H9 (cell line): ENCODE results near the gene SH3BP5. TPM values are rescaled to one million over a fixed set of nuclear protein-coding genes. Genes with fewer than 3 reads are reported as not detected.

Source experiments
- DNase-seq: peaks from one replicate; pipeline ENCODE4 v3.0.0-alpha.2; 2017
- H2AFZ ChIP-seq: one replicate; pipeline ENCODE4 v1.6.1; 2013; ENCODE audit warnings: mild to moderate bottlenecking, low read length, control low read depth, moderate library complexity
- H2AK5ac ChIP-seq: 2 replicates; pipeline ENCODE4 v1.6.1; 2013; ENCODE audit warnings: low read length, control low read depth, mixed read lengths; ENCODE audit not compliant: insufficient read length
- H2BK120ac ChIP-seq: one replicate; pipeline ENCODE4 v1.6.1; 2013; ENCODE audit warnings: low read depth, mild to moderate bottlenecking, low read length, control low read depth, inconsistent platforms; ENCODE audit not compliant: poor library complexity, severe bottlenecking
- H2BK12ac ChIP-seq: 2 replicates; pipeline ENCODE4 v1.6.1; 2013; ENCODE audit warnings: low read length, control low read depth, mixed read lengths, low read depth; ENCODE audit not compliant: insufficient read length
- H2BK15ac ChIP-seq: 2 replicates; pipeline ENCODE4 v1.6.1; 2013; ENCODE audit warnings: low read depth, low read length, control low read depth
- H2BK20ac ChIP-seq: one replicate; pipeline ENCODE4 v1.6.1; 2013; ENCODE audit warnings: low read depth, mild to moderate bottlenecking, low read length, control low read depth, inconsistent platforms; ENCODE audit not compliant: poor library complexity, severe bottlenecking
- H2BK5ac ChIP-seq: 2 replicates; pipeline ENCODE4 v1.6.1; 2013; ENCODE audit warnings: low read length, control low read depth, mixed read lengths; ENCODE audit not compliant: insufficient read length
- H3K14ac ChIP-seq: 2 replicates; pipeline ENCODE4 v1.6.1; 2013; ENCODE audit warnings: low read length, control low read depth; ENCODE audit not compliant: insufficient read depth
- H3K18ac ChIP-seq: 2 replicates; pipeline ENCODE4 v1.6.1; 2013; ENCODE audit warnings: low read depth, mild to moderate bottlenecking, mixed read lengths, low read length, control low read depth; ENCODE audit not compliant: insufficient read length
- H3K23ac ChIP-seq: 2 replicates; pipeline ENCODE4 v1.6.1; 2013; ENCODE audit warnings: low read length, control low read depth, mixed read lengths, low read depth; ENCODE audit not compliant: insufficient read length
- H3K23me2 ChIP-seq: 2 replicates; pipeline ENCODE4 v1.6.1; 2013; ENCODE audit warnings: low read depth, mild to moderate bottlenecking, mixed read lengths, low read length, control low read depth; ENCODE audit not compliant: insufficient read length, poor library complexity, severe bottlenecking
- H3K27ac ChIP-seq: 2 replicates; pipeline ENCODE4 v1.5.1; 2013; ENCODE audit warnings: low read length, control low read depth, mixed read lengths, low read depth; ENCODE audit not compliant: insufficient read length
- H3K27me3 ChIP-seq: 2 replicates; pipeline ENCODE4 v1.6.1; 2013; ENCODE audit warnings: low read length, control low read depth, inconsistent platforms; ENCODE audit not compliant: insufficient read depth
- H3K4ac ChIP-seq: 2 replicates; pipeline ENCODE4 v1.6.1; 2013; ENCODE audit warnings: low read depth, mild to moderate bottlenecking, control low read depth, inconsistent platforms, low read length, moderate library complexity
- H3K4me1 ChIP-seq: 2 replicates; pipeline ENCODE4 v1.6.1; 2013; ENCODE audit warnings: low read length, control low read depth, inconsistent platforms; ENCODE audit not compliant: insufficient read depth
- H3K4me2 ChIP-seq: 2 replicates; pipeline ENCODE4 v1.6.1; 2013; ENCODE audit warnings: low read length, control low read depth, mixed read lengths; ENCODE audit not compliant: insufficient read length, insufficient read depth
- H3K56ac ChIP-seq: 2 replicates; pipeline ENCODE4 v1.6.1; 2013; ENCODE audit warnings: low read depth, mild to moderate bottlenecking, mixed read lengths, low read length, control low read depth; ENCODE audit not compliant: insufficient read length
- H3K79me1 ChIP-seq: 2 replicates; pipeline ENCODE4 v1.6.1; 2013; ENCODE audit warnings: low read depth, mild to moderate bottlenecking, moderate library complexity, low read length, control low read depth, inconsistent platforms; ENCODE audit not compliant: insufficient read depth, poor library complexity, severe bottlenecking
- H3K79me2 ChIP-seq: 2 replicates; pipeline ENCODE4 v1.6.1; 2013; ENCODE audit warnings: low read length, control low read depth, inconsistent platforms; ENCODE audit not compliant: insufficient read depth
- H3K9ac ChIP-seq: 2 replicates; pipeline ENCODE4 v1.6.1; 2013; ENCODE audit warnings: low read length, control low read depth, mixed read lengths; ENCODE audit not compliant: insufficient read length; ENCODE audit errors: extremely low read depth
- H3K9me3 ChIP-seq: one replicate; pipeline ENCODE4 v1.6.1; 2013; ENCODE audit warnings: low read depth, low read length, inconsistent platforms; ENCODE audit not compliant: control insufficient read depth
- H3T11ph ChIP-seq: one replicate; pipeline ENCODE4 v1.6.1; 2013; ENCODE audit warnings: mild to moderate bottlenecking, low read length, control low read depth, inconsistent platforms
- H4K20me1 ChIP-seq: one replicate; pipeline ENCODE4 v1.6.1; 2013; ENCODE audit not compliant: control insufficient read depth, insufficient read length, insufficient read depth
- H4K5ac ChIP-seq: 2 replicates; pipeline ENCODE4 v1.6.1; 2013; ENCODE audit warnings: low read depth, mild to moderate bottlenecking, mixed read lengths, low read length, control low read depth; ENCODE audit not compliant: insufficient read length
- H4K8ac ChIP-seq: replicated peaks from 2 replicates; pipeline ENCODE4 v1.6.1; 2013; ENCODE audit warnings: low read length, control low read depth, mixed read lengths, low read depth; ENCODE audit not compliant: insufficient read length
- H4K91ac ChIP-seq: 2 replicates; pipeline ENCODE4 v1.6.1; 2013; ENCODE audit warnings: low read depth, mild to moderate bottlenecking, moderate library complexity, mixed read lengths, low read length, control low read depth; ENCODE audit not compliant: insufficient read length
- H3K27ac Mint-ChIP-seq, 3 experiments: 2 replicates in 2 of 3; 3 replicates in 1 of 3; pipeline ENCODE4 v1.8.0; 2020 to 2021; ENCODE audit warnings: mixed read lengths in 3 of 3, mild to moderate bottlenecking in 1 of 3, moderate library complexity in 1 of 3
- H3K27me3 Mint-ChIP-seq: 2 replicates; pipeline ENCODE4 v1.8.0; 2021; ENCODE audit warnings: low read depth, mild to moderate bottlenecking, moderate library complexity, mixed read lengths
- H3K36me3 Mint-ChIP-seq, 3 experiments: 2 replicates in 2 of 3; 3 replicates in 1 of 3; pipeline ENCODE4 v1.8.0; 2020 to 2021; ENCODE audit warnings: low read depth in 3 of 3, mixed read lengths in 3 of 3; ENCODE audit not compliant: insufficient read depth in 1 of 3
- H3K4me1 Mint-ChIP-seq, 2 experiments: 2 replicates each; pipeline ENCODE4 v1.8.0; 2020; ENCODE audit warnings: mixed read lengths in 2 of 2
- H3K4me3 Mint-ChIP-seq, 2 experiments: 2 replicates in 1 of 2; 3 replicates in 1 of 2; pipeline ENCODE4 v1.8.0; 2020 to 2021; ENCODE audit warnings: mild to moderate bottlenecking in 2 of 2, mixed read lengths in 2 of 2, moderate library complexity in 1 of 2
- H3K9me3 Mint-ChIP-seq, 2 experiments: 2 replicates in 1 of 2; 3 replicates in 1 of 2; pipeline ENCODE4 v1.8.0; 2020; ENCODE audit warnings: mild to moderate bottlenecking in 2 of 2, mixed read lengths in 2 of 2, moderate library complexity in 1 of 2
- WGBS: extraction: QIAGEN DNeasy Blood & Tissue Kit; methylation state at CpG from one replicate; pipeline ENCODE4 v1.1.7; 2013; ENCODE audit warnings: missing lambda C conversion rate, low lambda C conversion rate, mixed read lengths; ENCODE audit not compliant: insufficient read length; ENCODE audit errors: extremely low coverage; 5-methylcytosine and 5-hydroxymethylcytosine counted together
- total RNA-seq: library from RNA; stranded (reverse); gene quantifications from 2 replicates; pipeline ENCODE4 v1.2.1, GENCODE V29; 2021
- TF ChIP-seq, protein P1 (sequence below): fragments of 200-600 bp; sonication (generic); conservative IDR thresholded peaks from 3 replicates; pipeline ENCODE4 v1.8.0; 2021; ENCODE audit warnings: antibody characterized with exemption, mild to moderate bottlenecking

SH3BP5 gene
- total RNA-seq, 1 experiment from 2014 or later: 6.8 TPM

DNA sequence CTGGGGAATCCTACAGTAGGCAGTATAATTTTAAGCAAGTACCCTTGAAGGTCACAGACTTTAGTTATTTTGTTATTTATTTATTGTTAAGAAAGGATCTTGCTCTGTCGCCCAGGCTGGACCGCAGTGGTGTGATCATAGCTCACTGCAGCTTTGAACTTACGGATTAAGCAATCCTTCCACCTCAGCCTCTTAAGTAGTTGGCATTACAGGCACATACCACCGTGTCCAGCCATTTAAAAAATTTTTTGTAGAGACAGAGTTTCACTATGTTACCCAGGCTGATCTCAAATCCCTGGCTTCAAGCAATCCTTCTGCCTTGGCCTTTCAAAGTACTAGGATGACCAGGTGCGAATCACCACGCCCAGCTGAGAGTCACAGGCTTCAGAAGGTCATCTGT is 22.1 kb upstream of the SH3BP5 start:
- TF ChIP-seq, protein P1, sequence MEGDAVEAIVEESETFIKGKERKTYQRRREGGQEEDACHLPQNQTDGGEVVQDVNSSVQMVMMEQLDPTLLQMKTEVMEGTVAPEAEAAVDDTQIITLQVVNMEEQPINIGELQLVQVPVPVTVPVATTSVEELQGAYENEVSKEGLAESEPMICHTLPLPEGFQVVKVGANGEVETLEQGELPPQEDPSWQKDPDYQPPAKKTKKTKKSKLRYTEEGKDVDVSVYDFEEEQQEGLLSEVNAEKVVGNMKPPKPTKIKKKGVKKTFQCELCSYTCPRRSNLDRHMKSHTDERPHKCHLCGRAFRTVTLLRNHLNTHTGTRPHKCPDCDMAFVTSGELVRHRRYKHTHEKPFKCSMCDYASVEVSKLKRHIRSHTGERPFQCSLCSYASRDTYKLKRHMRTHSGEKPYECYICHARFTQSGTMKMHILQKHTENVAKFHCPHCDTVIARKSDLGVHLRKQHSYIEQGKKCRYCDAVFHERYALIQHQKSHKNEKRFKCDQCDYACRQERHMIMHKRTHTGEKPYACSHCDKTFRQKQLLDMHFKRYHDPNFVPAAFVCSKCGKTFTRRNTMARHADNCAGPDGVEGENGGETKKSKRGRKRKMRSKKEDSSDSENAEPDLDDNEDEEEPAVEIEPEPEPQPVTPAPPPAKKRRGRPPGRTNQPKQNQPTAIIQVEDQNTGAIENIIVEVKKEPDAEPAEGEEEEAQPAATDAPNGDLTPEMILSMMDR: no peak
- no peak overlapping the region for H3K27ac Mint-ChIP-seq
- no peak overlapping the region for H2BK12ac ChIP-seq
- no peak overlapping the region for H4K5ac ChIP-seq
- no peaks in the 10 kb centered on the region for H3K79me1 ChIP-seq
- peaks cover 16 to 25% of the 10 kb centered on the region in 2 experiments for H3K9me3 Mint-ChIP-seq
- H3K79me2 ChIP-seq: no peaks in the 10 kb centered on the region
- H3K27ac ChIP-seq: no peak overlapping the region
- H2AK5ac ChIP-seq: no peak overlapping the region
- no peak overlapping the region for H3K4me2 ChIP-seq
- H2AFZ ChIP-seq: no peak overlapping the region
- H3K36me3 Mint-ChIP-seq: peaks cover 4 to 16% (median 7%) of the 10 kb centered on the region in 3 experiments; a peak in 4 of 7 replicates
- H3K23ac ChIP-seq: no peak overlapping the region
- H2BK120ac ChIP-seq: no peak overlapping the region
- no peak overlapping the region for H3K4ac ChIP-seq
- H3K14ac ChIP-seq: no peak overlapping the region
- H3K9me3 ChIP-seq: no peaks in the 10 kb centered on the region
- peaks cover 6% of the 10 kb centered on the region for H3K27me3 Mint-ChIP-seq
- H3K56ac ChIP-seq: no peak overlapping the region
- no peaks in the 10 kb centered on the region for H3K27me3 ChIP-seq
- H4K8ac ChIP-seq: no peak overlapping the region
- no peak overlapping the region for H2BK15ac ChIP-seq
- H4K20me1 ChIP-seq: no peaks in the 10 kb centered on the region
- no peak overlapping the region for H2BK20ac ChIP-seq
- WGBS: no CpG with 5 or more reads among the region's 6 CpGs
- peaks cover 33 to 40% of the 10 kb centered on the region in 2 experiments for H3K4me1 Mint-ChIP-seq
- no peak overlapping the region for H3K4me3 Mint-ChIP-seq
- H4K91ac ChIP-seq: no peak overlapping the region
- no peak overlapping the region for H2BK5ac ChIP-seq
- H3K9ac ChIP-seq: no peak overlapping the region
- no peaks in the 10 kb centered on the region for H3K23me2 ChIP-seq
- H3T11ph ChIP-seq: no peak overlapping the region
- no peak overlapping the region for H3K18ac ChIP-seq
- H3K4me1 ChIP-seq: no peaks in the 10 kb centered on the region; the same call in 1 of the 2 replicates
- no peak for DNase-seq
